ENCODE measurements around the gene TBL1X.
"Not testable (repeated sequence)": the region's sequence is repeated elsewhere in the genome, so short reads cannot be mapped to it uniquely, and the experiment has no call there.

TBL1X gene

GRCh38 chrX:9465380-9466123 lies 694 bp downstream of the TBL1X start:
- peak overlapping the region; percentile 86 for H3K27ac ChIP-seq

GRCh38 chrX:9466124-9466495 lies 1.3 kb downstream of the TBL1X start:
- H3K27ac ChIP-seq = peak overlapping the region; percentile 86
- no peak for TF ChIP-seq CTCF (conservative IDR thresholded peaks at IDR 0.05)

More at GRCh38 chrX:9465380-9466123, 694 bp downstream of the TBL1X start:
- TF ChIP-seq CTCF (conservative IDR thresholded peaks at IDR 0.05) = no peak

DNA sequence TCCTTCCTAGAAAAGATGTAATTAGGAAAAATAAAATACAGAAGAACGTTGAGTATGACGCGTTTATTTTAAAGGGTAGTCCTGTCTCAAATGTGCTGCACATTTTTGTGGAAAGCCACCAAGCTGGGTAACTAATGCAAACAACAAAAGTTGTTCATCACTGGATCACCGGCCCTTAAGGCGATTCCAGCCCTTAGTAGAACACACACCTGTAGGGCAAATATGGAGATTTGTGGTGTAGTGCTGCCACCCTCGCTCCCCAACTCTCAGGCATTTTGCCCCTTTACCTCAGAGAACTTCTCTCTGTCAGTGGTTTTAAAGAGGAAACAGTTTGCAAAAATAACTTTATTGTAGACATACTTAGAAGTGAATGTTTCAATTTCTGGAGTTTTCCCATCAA lies 1.9 kb downstream of the TBL1X start:
- no peak for TF ChIP-seq CTCF (conservative IDR thresholded peaks at IDR 0.05)
- H3K27ac ChIP-seq = peak overlapping the region; percentile 86

- no peak for TF ChIP-seq CTCF (conservative IDR thresholded peaks at IDR 0.05)
- H3K27ac ChIP-seq = peak overlapping the region; percentile 86
Measured at GRCh38 chrX:9467146-9467545, 2.3 kb downstream of the TBL1X start.

DNA sequence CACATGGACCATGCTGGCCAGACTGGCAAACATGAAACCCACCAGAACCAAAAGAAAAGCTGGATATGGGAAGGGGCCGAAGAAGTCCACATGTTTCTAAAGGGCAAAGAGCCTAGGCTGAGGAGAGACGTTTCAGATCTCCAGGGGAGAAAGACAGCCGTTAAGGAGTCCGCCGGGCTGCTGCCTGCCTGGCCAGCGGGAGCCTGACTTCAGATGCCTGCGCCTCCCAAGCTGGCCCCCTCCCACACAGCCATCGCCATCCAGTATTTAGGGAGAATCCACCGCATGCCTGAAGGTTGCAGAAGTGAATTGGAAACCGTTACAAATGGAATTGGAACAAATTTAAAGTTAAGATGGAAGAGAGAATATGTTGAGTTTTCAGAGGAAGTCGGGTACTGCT lies 2.9 kb downstream of the TBL1X start:
- TF ChIP-seq CTCF (conservative IDR thresholded peaks at IDR 0.05) = no peak
- H3K27ac ChIP-seq = peak overlapping the region; percentile 86; the same call in 1 of the 2 replicates

DNA sequence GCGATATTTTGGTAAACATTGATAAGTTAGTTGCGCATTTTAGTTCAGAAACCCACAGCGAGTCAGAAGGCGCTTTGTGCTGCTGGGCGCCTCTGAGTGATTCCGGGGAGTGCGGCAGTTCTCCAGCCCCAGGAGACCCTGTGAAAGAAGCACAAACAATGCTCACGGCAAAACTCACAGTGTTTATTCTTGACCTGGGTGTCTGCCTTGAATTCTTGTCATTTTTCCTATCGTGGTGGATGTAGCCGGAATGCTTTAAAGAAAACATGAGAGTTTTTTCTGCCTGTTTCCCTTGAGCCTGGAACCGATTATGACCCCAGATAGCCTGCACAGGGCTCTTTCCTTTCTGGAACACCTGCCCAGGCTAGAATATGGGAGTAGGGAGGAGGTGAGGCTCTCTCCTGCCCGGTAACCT lies 6.7 kb downstream of the TBL1X start:
- no peak overlapping the region for H3K27ac ChIP-seq
- no peak for TF ChIP-seq CTCF (conservative IDR thresholded peaks at IDR 0.05)

- peak overlapping the region; percentile 52 for H3K27ac ChIP-seq
- no peak for TF ChIP-seq CTCF (conservative IDR thresholded peaks at IDR 0.05)
Measured at GRCh38 chrX:9473708-9474107, 8.8 kb downstream of the TBL1X start.

DNA sequence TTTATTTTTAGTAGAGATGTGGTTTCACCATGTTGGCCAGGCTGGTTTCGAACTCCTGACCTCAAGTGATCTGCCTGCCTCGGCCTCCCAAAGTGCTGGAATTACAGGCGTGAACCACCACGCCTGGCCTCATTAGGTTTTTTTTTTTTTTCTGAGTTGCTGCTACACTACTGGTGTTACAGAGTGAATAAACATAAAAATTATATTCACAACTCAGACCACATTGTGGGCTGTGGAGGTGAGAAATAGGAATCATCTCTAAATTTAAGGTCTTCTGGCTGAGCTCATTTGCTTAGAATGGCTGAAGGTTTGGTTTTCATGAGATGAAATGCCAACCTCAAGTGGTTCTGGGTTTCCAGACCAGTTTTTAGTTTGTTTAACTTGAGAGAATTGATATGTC lies 10.6 kb downstream of the TBL1X start:
- not testable (repeated sequence) for H3K27ac ChIP-seq

Data from VCaP (cell line).